ENCODE results near the gene CPB2.

Gene CPB2

GRCh38 chr13:46131705-46132104 lies 26.9 kb upstream of the CPB2 start:
- H3K36me3 ChIP-seq = no peaks in the 10 kb centered on the region
- no peak overlapping the region for H3K4me3 ChIP-seq (ENCODE audit: low read depth, low read length)
- H3K27ac ChIP-seq = no peak overlapping the region
- no peaks in the 10 kb centered on the region for H3K9me3 ChIP-seq (ENCODE audit: severe bottlenecking)
- no peaks in the 10 kb centered on the region for H3K27me3 ChIP-seq (ENCODE audit: insufficient read depth, low read depth, severe bottlenecking)
- TF ChIP-seq CTCF (IDR thresholded peaks at IDR 0.05; ENCODE audit: low read depth, low read length) = no peak
- DNase-seq = no peak

GRCh38 chr13:46129955-46130618 lies 25.3 kb upstream of the CPB2 start:
- DNase-seq = no peak
- Histone ChIP-seq H3K27me3 (ENCODE audit: insufficient read depth, low read depth, severe bottlenecking) (no peaks in the 10 kb centered on the region), H3K27ac (no peak overlapping the region), H3K36me3 (no peaks in the 10 kb centered on the region), H3K9me3 (ENCODE audit: severe bottlenecking) (no peaks in the 10 kb centered on the region), H3K4me3 (ENCODE audit: low read depth, low read length) (no peak overlapping the region)
- TF ChIP-seq CTCF (IDR thresholded peaks at IDR 0.05; ENCODE audit: low read depth, low read length) = no peak

GRCh38 chr13:46129124-46129523 lies 24.3 kb upstream of the CPB2 start:
- no peak overlapping the region for H3K4me3 ChIP-seq (ENCODE audit: low read depth, low read length)
- no peak for TF ChIP-seq CTCF (IDR thresholded peaks at IDR 0.05; ENCODE audit: low read depth, low read length)
- H3K27me3 ChIP-seq (ENCODE audit: insufficient read depth, low read depth, severe bottlenecking) = no peaks in the 10 kb centered on the region
- no peak overlapping the region for H3K27ac ChIP-seq
- no peaks in the 10 kb centered on the region for H3K9me3 ChIP-seq (ENCODE audit: severe bottlenecking)
- H3K36me3 ChIP-seq = no peaks in the 10 kb centered on the region
- DNase-seq = no peak

- no peak overlapping the region for H3K27ac ChIP-seq
- no peaks in the 10 kb centered on the region for H3K36me3 ChIP-seq
- H3K4me3 ChIP-seq (ENCODE audit: low read depth, low read length) = no peak overlapping the region
- H3K27me3 ChIP-seq (ENCODE audit: insufficient read depth, low read depth, severe bottlenecking) = no peaks in the 10 kb centered on the region
- H3K9me3 ChIP-seq (ENCODE audit: severe bottlenecking) = no peaks in the 10 kb centered on the region
- DNase-seq = no peak
- TF ChIP-seq CTCF (IDR thresholded peaks at IDR 0.05; ENCODE audit: low read depth, low read length) = no peak
Observed at GRCh38 chr13:46127358-46128023, 22.7 kb upstream of the CPB2 start.

GRCh38 chr13:46126552-46127357 lies 21.9 kb upstream of the CPB2 start:
- Histone ChIP-seq H3K27ac (no peak overlapping the region), H3K4me3 (ENCODE audit: low read depth, low read length) (no peak overlapping the region), H3K36me3 (no peaks in the 10 kb centered on the region), H3K9me3 (ENCODE audit: severe bottlenecking) (no peaks in the 10 kb centered on the region), H3K27me3 (ENCODE audit: insufficient read depth, low read depth, severe bottlenecking) (no peaks in the 10 kb centered on the region)
- peak; percentile 92 for TF ChIP-seq CTCF (IDR thresholded peaks at IDR 0.05; ENCODE audit: low read depth, low read length)
- peak; percentile 71 for DNase-seq

All from WERI-Rb-1 (cell line).